RWPE2 (cell line): ENCODE data around the gene ENO2.

Experiments
- ATAC-seq: fragments of 200-7000 bp; cut with Tn5 transposase; 3 replicates; pipeline ENCODE4 v1.9.1; 2021; ENCODE audit warnings: low read depth
- DNase-seq: peaks from one replicate; pipeline ENCODE4 v3.0.0-alpha.2; 2020; ENCODE audit warnings: low spot score
- H3K27ac ChIP-seq: fragments of 450-650 bp; 2 replicates; pipeline ENCODE4 v1.5.1; 2017; ENCODE audit warnings: mild to moderate bottlenecking; ENCODE audit not compliant: poor library complexity, severe bottlenecking
- H3K27me3 ChIP-seq: fragments of 250-450 bp; sonication (Bioruptor Pico); 2 replicates; pipeline ENCODE4 v1.5.1; 2021; ENCODE audit warnings: mild to moderate bottlenecking, moderate library complexity; ENCODE audit not compliant: insufficient read depth, poor library complexity, severe bottlenecking
- H3K36me3 ChIP-seq: fragments of 250-450 bp; sonication (Bioruptor Pico); 2 replicates; pipeline ENCODE4 v1.5.1; 2020; ENCODE audit warnings: low read depth, mild to moderate bottlenecking, moderate library complexity
- H3K4me1 ChIP-seq: fragments of 250-450 bp; sonication (Bioruptor Pico); 2 replicates; pipeline ENCODE4 v1.5.1; 2021; ENCODE audit warnings: mild to moderate bottlenecking, moderate library complexity; ENCODE audit not compliant: insufficient read depth, poor library complexity, severe bottlenecking
- H3K4me3 ChIP-seq: fragments of 250-450 bp; sonication (Bioruptor Pico); 2 replicates; pipeline ENCODE4 v1.5.1; 2021; ENCODE audit warnings: mild to moderate bottlenecking, moderate library complexity; ENCODE audit not compliant: severe bottlenecking
- H3K9me3 ChIP-seq: fragments of 250-450 bp; sonication (Bioruptor Pico); 2 replicates; pipeline ENCODE4 v1.5.1; 2021; ENCODE audit warnings: mild to moderate bottlenecking, moderate library complexity; ENCODE audit not compliant: severe bottlenecking
- TF ChIP-seq, protein P1 (sequence below): fragments of 450-650 bp; IDR thresholded peaks from one replicate; pipeline ENCODE4 v1.5.1; 2017; ENCODE audit warnings: mild to moderate bottlenecking, moderate library complexity; ENCODE audit not compliant: poor library complexity, severe bottlenecking

Gene ENO2

DNA sequence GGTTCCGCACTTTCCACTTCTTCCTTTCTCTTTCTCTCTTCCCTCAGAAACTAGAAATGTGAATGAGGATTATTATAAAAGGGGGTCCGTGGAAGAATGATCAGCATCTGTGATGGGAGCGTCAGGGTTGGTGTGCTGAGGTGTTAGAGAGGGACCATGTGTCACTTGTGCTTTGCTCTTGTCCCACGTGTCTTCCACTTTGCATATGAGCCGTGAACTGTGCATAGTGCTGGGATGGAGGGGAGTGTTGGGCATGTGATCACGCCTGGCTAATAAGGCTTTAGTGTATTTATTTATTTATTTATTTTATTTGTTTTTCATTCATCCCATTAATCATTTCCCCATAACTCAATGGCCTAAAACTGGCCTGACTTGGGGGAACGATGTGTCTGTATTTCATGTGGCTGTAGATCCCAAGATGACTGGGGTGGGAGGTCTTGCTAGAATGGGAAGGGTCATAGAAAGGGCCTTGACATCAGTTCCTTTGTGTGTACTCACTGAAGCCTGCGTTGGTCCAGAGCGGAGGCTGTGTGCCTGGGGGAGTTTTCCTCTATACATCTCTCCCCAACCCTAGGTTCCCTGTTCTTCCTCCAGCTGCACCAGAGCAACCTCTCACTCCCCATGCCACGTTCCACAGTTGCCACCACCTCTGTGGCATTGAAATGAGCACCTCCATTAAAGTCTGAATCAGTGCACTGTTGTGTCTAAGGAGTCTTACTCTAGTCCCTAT lies 8.8 kb downstream of the ENO2 start:
- H3K36me3 ChIP-seq, result peaks cover 28% of the 10 kb centered on the region
- H3K27ac ChIP-seq, result no peak overlapping the region
- no peak for ATAC-seq
- H3K27me3 ChIP-seq, result no peaks in the 10 kb centered on the region
- H3K4me1 ChIP-seq, result peaks cover 34% of the 10 kb centered on the region
- DNase-seq, result no peak
- no peaks in the 10 kb centered on the region for H3K9me3 ChIP-seq
- H3K4me3 ChIP-seq, result no peak overlapping the region
- TF ChIP-seq, protein P1, sequence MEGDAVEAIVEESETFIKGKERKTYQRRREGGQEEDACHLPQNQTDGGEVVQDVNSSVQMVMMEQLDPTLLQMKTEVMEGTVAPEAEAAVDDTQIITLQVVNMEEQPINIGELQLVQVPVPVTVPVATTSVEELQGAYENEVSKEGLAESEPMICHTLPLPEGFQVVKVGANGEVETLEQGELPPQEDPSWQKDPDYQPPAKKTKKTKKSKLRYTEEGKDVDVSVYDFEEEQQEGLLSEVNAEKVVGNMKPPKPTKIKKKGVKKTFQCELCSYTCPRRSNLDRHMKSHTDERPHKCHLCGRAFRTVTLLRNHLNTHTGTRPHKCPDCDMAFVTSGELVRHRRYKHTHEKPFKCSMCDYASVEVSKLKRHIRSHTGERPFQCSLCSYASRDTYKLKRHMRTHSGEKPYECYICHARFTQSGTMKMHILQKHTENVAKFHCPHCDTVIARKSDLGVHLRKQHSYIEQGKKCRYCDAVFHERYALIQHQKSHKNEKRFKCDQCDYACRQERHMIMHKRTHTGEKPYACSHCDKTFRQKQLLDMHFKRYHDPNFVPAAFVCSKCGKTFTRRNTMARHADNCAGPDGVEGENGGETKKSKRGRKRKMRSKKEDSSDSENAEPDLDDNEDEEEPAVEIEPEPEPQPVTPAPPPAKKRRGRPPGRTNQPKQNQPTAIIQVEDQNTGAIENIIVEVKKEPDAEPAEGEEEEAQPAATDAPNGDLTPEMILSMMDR, result no peak

DNA sequence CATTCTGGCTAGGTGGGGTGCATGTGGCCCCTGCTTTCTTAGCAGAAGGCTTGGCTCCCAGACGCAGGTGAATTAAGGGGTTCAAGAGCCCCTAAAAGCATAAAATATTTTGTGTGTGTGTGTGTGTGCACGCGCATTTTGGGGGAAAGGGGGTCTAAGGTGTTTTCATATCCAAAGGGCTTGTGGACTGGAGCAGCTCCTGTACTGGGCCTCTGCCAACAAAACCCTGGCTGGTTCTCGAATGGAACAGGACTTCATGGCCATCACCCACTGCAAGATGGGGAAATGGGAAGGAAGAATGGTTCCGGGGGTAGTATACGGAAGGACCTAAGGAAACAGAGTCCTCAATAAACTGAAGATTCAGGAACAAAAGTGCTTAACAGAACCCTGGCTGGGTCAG lies 9.5 kb downstream of the ENO2 start:
- ATAC-seq, result no peak
- TF ChIP-seq, protein P1, result no peak

DNA sequence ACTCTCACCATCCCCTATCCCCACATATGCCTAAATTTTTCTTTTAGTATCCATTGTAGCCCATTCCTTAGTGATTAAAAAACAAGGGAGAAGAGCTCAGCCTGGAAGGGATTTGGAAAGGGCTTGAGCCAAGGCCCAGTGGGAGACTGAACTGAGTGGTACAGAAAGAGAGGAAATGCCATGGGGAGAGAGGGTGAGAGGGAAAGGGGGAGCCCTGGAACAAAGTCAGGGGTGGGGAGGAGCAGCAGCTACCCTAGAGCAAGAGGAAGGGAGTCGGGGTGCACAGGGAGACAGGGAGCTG lies 10.8 kb downstream of the ENO2 start:
- TF ChIP-seq, protein P1, result no peak
- H3K9me3 ChIP-seq, result no peaks in the 10 kb centered on the region
- H3K27me3 ChIP-seq, result no peaks in the 10 kb centered on the region
- H3K27ac ChIP-seq, result peak overlapping the region; percentile 94
- DNase-seq (no peak), ATAC-seq (no peak; the same call in 1 of the 3 replicates)
- H3K36me3 ChIP-seq, result peaks cover 21% of the 10 kb centered on the region
- peak overlapping the region; percentile 29 for H3K4me3 ChIP-seq
- peaks cover 32% of the 10 kb centered on the region for H3K4me1 ChIP-seq

More for the DNA sequence above, 9.5 kb downstream of the ENO2 start:
- H3K27ac ChIP-seq, result peak overlapping the region; percentile 94
- DNase-seq, result no peak
- no peaks in the 10 kb centered on the region for H3K9me3 ChIP-seq
- H3K36me3 ChIP-seq, result peaks cover 24% of the 10 kb centered on the region
- H3K4me3 ChIP-seq, result no peak overlapping the region
- H3K27me3 ChIP-seq, result no peaks in the 10 kb centered on the region
- peaks cover 34% of the 10 kb centered on the region for H3K4me1 ChIP-seq

DNA sequence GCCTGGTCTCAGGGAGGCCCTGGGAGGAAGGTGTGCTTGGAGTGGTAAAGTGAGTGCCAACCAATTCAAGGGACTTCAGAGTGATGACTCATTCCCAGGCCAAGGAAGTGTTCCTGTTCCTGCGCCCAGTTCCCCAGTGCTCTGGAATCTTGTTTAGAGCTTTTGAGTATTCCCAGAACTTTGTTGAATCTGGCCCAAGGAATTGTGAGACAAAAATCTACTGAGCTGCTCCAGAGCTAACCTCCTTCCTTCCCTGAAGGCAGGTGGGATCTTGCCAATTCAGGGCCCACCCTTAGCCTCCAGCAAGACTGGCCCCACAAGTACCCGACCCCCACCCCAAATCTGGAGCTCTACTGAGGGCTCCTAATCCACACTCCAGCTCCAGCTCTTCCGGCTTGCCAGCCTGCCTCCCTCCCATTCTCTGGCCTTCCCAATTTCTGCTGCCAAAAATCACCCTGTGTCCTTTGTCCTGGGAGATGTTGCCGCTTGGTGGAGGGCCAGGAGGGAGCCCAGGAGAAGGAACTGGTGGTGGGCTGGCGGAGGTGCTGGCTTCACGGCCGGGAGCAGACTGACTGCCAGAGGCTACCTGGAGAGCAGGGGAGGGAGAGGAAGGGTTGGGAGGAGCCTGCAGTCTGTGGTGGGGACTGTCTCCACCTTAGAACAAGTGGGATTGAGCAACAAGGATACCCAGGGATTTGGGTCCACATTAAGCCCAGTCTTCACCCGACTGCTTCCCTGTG lies 11.3 kb downstream of the ENO2 start:
- ATAC-seq (peak; percentile 64), DNase-seq (no peak)
- peak overlapping the region; percentile 29 for H3K4me3 ChIP-seq
- H3K27me3 ChIP-seq, result no peaks in the 10 kb centered on the region
- H3K9me3 ChIP-seq, result no peaks in the 10 kb centered on the region
- peaks cover 26% of the 10 kb centered on the region for H3K36me3 ChIP-seq
- TF ChIP-seq, protein P1, result no peak
- peak overlapping the region; percentile 94 for H3K27ac ChIP-seq
- peaks cover 32% of the 10 kb centered on the region for H3K4me1 ChIP-seq
